Measurements from ENCODE around the gene HOXC4. TPM values are rescaled to one million over a fixed set of nuclear protein-coding genes. Genes with fewer than 3 reads are reported as not detected.

The HOXC4 gene
- total and polyA plus RNA-seq, 2 donors = 0.19 to 0.37 TPM

DNA sequence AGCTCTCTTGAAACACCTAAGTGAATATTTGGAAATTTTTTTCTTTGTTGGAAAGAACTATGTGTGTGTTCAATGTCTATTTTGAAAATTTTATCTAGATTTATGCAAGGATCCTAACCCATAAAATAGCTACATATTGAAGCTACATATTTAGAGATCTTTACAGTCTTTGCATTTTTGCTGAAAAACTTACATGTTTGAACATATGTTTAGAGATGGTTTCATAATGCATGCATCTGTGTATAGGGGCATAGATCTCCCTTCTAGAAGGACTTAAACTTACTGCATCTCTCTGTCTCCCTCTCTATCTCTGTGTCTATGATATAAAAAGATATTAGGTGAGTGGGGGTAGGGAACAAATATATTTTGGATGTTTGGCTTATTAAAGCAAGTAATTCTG lies 8.2 kb upstream of the HOXC4 start:
- H3K9me3 ChIP-seq (ENCODE audit: control insufficient read depth in 2 of 2, insufficient read depth in 1 of 2, low read length in 1 of 2) = peaks cover 0 to 4% of the 10 kb centered on the region in 2 donors
- no peak for DNase-seq (ENCODE audit: low read depth in 6 of 9, low spot score in 9 of 9)
- no peak overlapping the region for H3K4me3 ChIP-seq (ENCODE audit: low read length in 2 of 2)
- peaks cover 62 to 99% of the 10 kb centered on the region in 2 donors for H3K27me3 ChIP-seq (ENCODE audit: control insufficient read depth in 2 of 2, insufficient read depth in 1 of 2, low read length in 1 of 2)
- H3K36me3 ChIP-seq (ENCODE audit: control insufficient read depth in 2 of 2, insufficient read depth in 2 of 2, low read length in 1 of 2) = no peaks in the 10 kb centered on the region
- no peaks in the 10 kb centered on the region for H3K4me1 ChIP-seq (ENCODE audit: control insufficient read depth in 2 of 2, insufficient read depth in 2 of 2, low read length in 2 of 2)
- no peak overlapping the region for H3K27ac ChIP-seq (ENCODE audit: low read depth in 1 of 2, low read length in 1 of 2)

DNA sequence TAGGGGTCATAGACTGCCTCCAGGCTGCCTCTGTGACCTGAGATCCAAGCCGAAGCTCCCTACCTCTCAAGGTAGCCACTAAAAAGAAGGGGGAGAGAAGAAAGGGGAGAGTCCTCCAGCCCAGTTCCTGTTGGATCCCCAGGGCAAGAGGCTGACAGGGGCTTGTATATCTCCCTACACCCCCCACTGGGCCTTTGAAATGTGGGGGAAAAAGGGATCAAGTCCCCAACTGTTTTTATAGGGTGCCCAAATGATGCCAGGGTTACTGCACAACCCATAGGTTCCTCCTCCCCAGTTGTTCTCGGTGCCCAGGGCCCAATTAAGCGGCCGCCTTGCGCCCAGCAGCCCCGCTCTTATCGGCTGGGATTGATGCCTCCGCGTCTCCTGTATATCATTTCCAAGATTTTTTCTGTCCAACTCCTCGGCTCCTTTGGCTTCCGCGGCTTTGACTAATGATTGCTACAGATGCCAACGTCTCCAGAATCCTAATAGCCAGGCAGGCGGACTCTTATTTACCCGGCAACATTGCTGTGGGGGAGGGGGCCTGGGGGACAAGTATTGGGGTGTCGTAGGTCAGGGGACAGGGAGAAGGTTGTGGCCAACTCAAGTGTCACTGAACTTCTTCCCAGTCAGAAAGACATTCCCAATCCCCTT lies 7.6 kb upstream of the HOXC4 start:
- 33% methylated on average over 16 of the region's 16 CpGs for WGBS
- no peak for DNase-seq (ENCODE audit: low read depth in 6 of 9, low spot score in 9 of 9)
- no peak overlapping the region for H3K4me3 ChIP-seq (ENCODE audit: low read length in 2 of 2)
- H3K27me3 ChIP-seq (ENCODE audit: control insufficient read depth in 2 of 2, insufficient read depth in 1 of 2, low read length in 1 of 2) = peaks cover 62 to 99% of the 10 kb centered on the region in 2 donors
- no peaks in the 10 kb centered on the region for H3K4me1 ChIP-seq (ENCODE audit: control insufficient read depth in 2 of 2, insufficient read depth in 2 of 2, low read length in 2 of 2)
- peaks cover 0 to 4% of the 10 kb centered on the region in 2 donors for H3K9me3 ChIP-seq (ENCODE audit: control insufficient read depth in 2 of 2, insufficient read depth in 1 of 2, low read length in 1 of 2)
- no peak overlapping the region for H3K27ac ChIP-seq (ENCODE audit: low read depth in 1 of 2, low read length in 1 of 2)
- H3K36me3 ChIP-seq (ENCODE audit: control insufficient read depth in 2 of 2, insufficient read depth in 2 of 2, low read length in 1 of 2) = no peaks in the 10 kb centered on the region

GRCh38 chr12:54046809-54047159 lies 6.9 kb upstream of the HOXC4 start:
- no peaks in the 10 kb centered on the region for H3K36me3 ChIP-seq (ENCODE audit: control insufficient read depth in 2 of 2, insufficient read depth in 2 of 2, low read length in 1 of 2)
- peaks cover 65 to 99% of the 10 kb centered on the region in 2 donors for H3K27me3 ChIP-seq (ENCODE audit: control insufficient read depth in 2 of 2, insufficient read depth in 1 of 2, low read length in 1 of 2)
- no peaks in the 10 kb centered on the region for H3K4me1 ChIP-seq (ENCODE audit: control insufficient read depth in 2 of 2, insufficient read depth in 2 of 2, low read length in 2 of 2)
- no peak for DNase-seq (ENCODE audit: low read depth in 6 of 9, low spot score in 9 of 9)
- H3K9me3 ChIP-seq (ENCODE audit: control insufficient read depth in 2 of 2, insufficient read depth in 1 of 2, low read length in 1 of 2) = peaks cover 0 to 4% of the 10 kb centered on the region in 2 donors
- H3K27ac ChIP-seq (ENCODE audit: low read depth in 1 of 2, low read length in 1 of 2) = no peak overlapping the region
- H3K4me3 ChIP-seq (ENCODE audit: low read length in 2 of 2) = no peak overlapping the region
- WGBS = 16% methylated on average over 27 of the region's 27 CpGs

- Histone ChIP-seq H3K9me3 (ENCODE audit: control insufficient read depth in 2 of 2, insufficient read depth in 1 of 2, low read length in 1 of 2) (peaks cover 0 to 4% of the 10 kb centered on the region in 2 donors), H3K4me1 (ENCODE audit: control insufficient read depth in 2 of 2, insufficient read depth in 2 of 2, low read length in 2 of 2) (no peaks in the 10 kb centered on the region), H3K4me3 (ENCODE audit: low read length in 2 of 2) (no peak overlapping the region), H3K27me3 (ENCODE audit: control insufficient read depth in 2 of 2, insufficient read depth in 1 of 2, low read length in 1 of 2) (peaks cover 70 to 100% of the 10 kb centered on the region in 2 donors), H3K36me3 (ENCODE audit: control insufficient read depth in 2 of 2, insufficient read depth in 2 of 2, low read length in 1 of 2) (no peaks in the 10 kb centered on the region), H3K27ac (ENCODE audit: low read depth in 1 of 2, low read length in 1 of 2) (no peak overlapping the region)
- no peak for DNase-seq (ENCODE audit: low read depth in 6 of 9, low spot score in 9 of 9)
- 8% methylated on average over 61 of the region's 61 CpGs for WGBS
Measured at GRCh38 chr12:54047160-54047963, 6.3 kb upstream of the HOXC4 start.

DNA sequence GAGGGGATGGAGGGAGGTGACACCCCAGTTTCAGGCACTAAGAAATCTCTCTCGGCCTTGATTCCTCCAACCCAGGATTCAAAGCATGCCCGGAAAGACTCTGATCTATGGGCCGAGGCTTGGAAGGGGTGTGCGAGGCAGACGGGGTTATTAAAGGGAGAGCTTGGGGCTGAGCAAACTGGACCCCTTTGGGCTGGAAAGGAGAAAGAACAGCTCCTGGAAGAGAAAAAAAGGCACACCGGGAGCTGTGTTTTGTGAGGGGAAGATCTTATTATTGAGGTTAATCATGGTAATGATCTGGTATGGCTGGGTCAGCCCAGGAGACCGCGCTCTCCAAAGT lies 5.7 kb upstream of the HOXC4 start:
- Histone ChIP-seq H3K27me3 (ENCODE audit: control insufficient read depth in 2 of 2, insufficient read depth in 1 of 2, low read length in 1 of 2) (peaks cover 68 to 100% of the 10 kb centered on the region in 2 donors), H3K4me3 (ENCODE audit: low read length in 2 of 2) (no peak overlapping the region), H3K36me3 (ENCODE audit: control insufficient read depth in 2 of 2, insufficient read depth in 2 of 2, low read length in 1 of 2) (no peaks in the 10 kb centered on the region), H3K4me1 (ENCODE audit: control insufficient read depth in 2 of 2, insufficient read depth in 2 of 2, low read length in 2 of 2) (peaks cover 0 to 2% of the 10 kb centered on the region in 2 donors), H3K27ac (ENCODE audit: low read depth in 1 of 2, low read length in 1 of 2) (no peak overlapping the region), H3K9me3 (ENCODE audit: control insufficient read depth in 2 of 2, insufficient read depth in 1 of 2, low read length in 1 of 2) (peaks cover 0 to 4% of the 10 kb centered on the region in 2 donors)
- WGBS = 32% methylated on average over 8 of the region's 8 CpGs
- DNase-seq (ENCODE audit: low read depth in 6 of 9, low spot score in 9 of 9) = no peak

DNA sequence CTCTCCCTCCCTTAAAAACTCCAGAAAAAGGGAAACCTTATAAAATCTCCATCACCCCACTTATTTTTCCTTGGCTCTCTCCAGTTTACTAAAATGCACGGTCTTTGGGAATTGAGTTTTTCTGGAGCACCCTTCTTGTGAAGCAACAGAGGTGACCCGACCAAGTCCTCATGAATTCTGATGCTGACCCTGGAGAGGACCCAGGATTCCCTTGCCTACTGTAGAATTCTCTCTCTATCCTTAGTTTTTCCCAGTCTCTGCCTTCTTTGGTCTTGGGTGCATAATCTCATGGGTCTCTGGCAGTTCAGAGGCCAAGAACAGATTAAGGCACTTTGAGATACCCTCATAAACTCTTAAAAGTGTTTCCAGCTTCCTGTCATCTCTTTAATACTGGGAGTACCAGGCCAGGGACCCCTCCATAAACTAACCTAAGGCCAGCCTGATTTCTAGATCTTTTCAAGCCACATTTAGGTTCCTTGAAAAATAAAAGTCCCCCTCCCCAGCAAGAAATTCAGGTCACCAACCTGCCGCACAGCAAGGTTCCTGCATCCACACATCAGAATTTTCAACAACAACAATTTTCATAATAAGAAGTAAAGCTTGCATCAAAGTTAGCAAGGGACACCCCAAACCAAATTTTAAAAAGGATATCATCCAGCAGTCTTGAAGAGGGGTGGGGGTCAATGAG lies 5.1 kb upstream of the HOXC4 start:
- H3K27me3 ChIP-seq (ENCODE audit: control insufficient read depth in 2 of 2, insufficient read depth in 1 of 2, low read length in 1 of 2) = peaks cover 72 to 100% of the 10 kb centered on the region in 2 donors
- H3K4me1 ChIP-seq (ENCODE audit: control insufficient read depth in 2 of 2, insufficient read depth in 2 of 2, low read length in 2 of 2) = peaks cover 0 to 6% of the 10 kb centered on the region in 2 donors
- DNase-seq (ENCODE audit: low read depth in 6 of 9, low spot score in 9 of 9) = no peak

DNA sequence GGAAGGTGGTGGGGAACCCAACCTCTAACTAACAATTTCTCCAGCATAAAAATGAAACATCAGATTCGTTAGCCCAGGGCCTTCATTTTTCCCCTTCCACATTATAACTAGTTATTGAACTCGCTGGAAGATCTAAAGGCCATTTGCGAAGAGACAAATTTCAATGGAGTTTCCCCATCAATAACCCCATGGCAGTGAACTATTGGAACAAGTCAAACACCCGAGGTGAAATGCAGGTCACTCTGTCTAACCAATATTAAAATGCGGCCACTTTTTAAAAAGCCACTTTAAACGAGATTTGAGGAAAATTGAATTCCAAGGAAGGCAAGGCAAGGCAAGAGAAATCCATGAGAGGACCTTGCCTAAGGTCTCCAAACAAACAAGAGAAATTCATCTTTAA lies 4.5 kb upstream of the HOXC4 start:
- no peak overlapping the region for H3K27ac ChIP-seq (ENCODE audit: low read depth in 1 of 2, low read length in 1 of 2)
- peaks cover 77 to 100% of the 10 kb centered on the region in 2 donors for H3K27me3 ChIP-seq (ENCODE audit: control insufficient read depth in 2 of 2, insufficient read depth in 1 of 2, low read length in 1 of 2)
- WGBS = 43% methylated on average over 6 of the region's 6 CpGs
- no peaks in the 10 kb centered on the region for H3K36me3 ChIP-seq (ENCODE audit: control insufficient read depth in 2 of 2, insufficient read depth in 2 of 2, low read length in 1 of 2)
- peaks cover 0 to 4% of the 10 kb centered on the region in 2 donors for H3K9me3 ChIP-seq (ENCODE audit: control insufficient read depth in 2 of 2, insufficient read depth in 1 of 2, low read length in 1 of 2)
- no peak for DNase-seq (ENCODE audit: low read depth in 6 of 9, low spot score in 9 of 9)
- peaks cover 0 to 6% of the 10 kb centered on the region in 2 donors for H3K4me1 ChIP-seq (ENCODE audit: control insufficient read depth in 2 of 2, insufficient read depth in 2 of 2, low read length in 2 of 2)
- H3K4me3 ChIP-seq (ENCODE audit: low read length in 2 of 2) = no peak overlapping the region

More for the DNA sequence above, 5.1 kb upstream of the HOXC4 start:
- Histone ChIP-seq H3K9me3 (ENCODE audit: control insufficient read depth in 2 of 2, insufficient read depth in 1 of 2, low read length in 1 of 2) (peaks cover 0 to 4% of the 10 kb centered on the region in 2 donors), H3K4me3 (ENCODE audit: low read length in 2 of 2) (no peak overlapping the region), H3K36me3 (ENCODE audit: control insufficient read depth in 2 of 2, insufficient read depth in 2 of 2, low read length in 1 of 2) (no peaks in the 10 kb centered on the region), H3K27ac (ENCODE audit: low read depth in 1 of 2, low read length in 1 of 2) (no peak overlapping the region)
- WGBS = 42% methylated on average over 3 of the region's 3 CpGs

GRCh38 chr12:54050482-54050810 lies 3.2 kb upstream of the HOXC4 start:
- no peak overlapping the region for H3K27ac ChIP-seq (ENCODE audit: low read depth in 1 of 2, low read length in 1 of 2)
- peaks cover 0 to 6% of the 10 kb centered on the region in 2 donors for H3K4me1 ChIP-seq (ENCODE audit: control insufficient read depth in 2 of 2, insufficient read depth in 2 of 2, low read length in 2 of 2)
- no peaks in the 10 kb centered on the region for H3K36me3 ChIP-seq (ENCODE audit: control insufficient read depth in 2 of 2, insufficient read depth in 2 of 2, low read length in 1 of 2)
- H3K9me3 ChIP-seq (ENCODE audit: control insufficient read depth in 2 of 2, insufficient read depth in 1 of 2, low read length in 1 of 2) = peaks cover 0 to 4% of the 10 kb centered on the region in 2 donors
- no peak for DNase-seq (ENCODE audit: low read depth in 6 of 9, low spot score in 9 of 9)
- H3K4me3 ChIP-seq (ENCODE audit: low read length in 2 of 2) = no peak overlapping the region
- WGBS = 11% methylated on average over 2 of the region's 2 CpGs
- peaks cover 83 to 99% of the 10 kb centered on the region in 2 donors for H3K27me3 ChIP-seq (ENCODE audit: control insufficient read depth in 2 of 2, insufficient read depth in 1 of 2, low read length in 1 of 2)
